ENCODE measurements around the gene FARP1. TPM values are rescaled to one million over a fixed set of nuclear protein-coding genes. Genes with fewer than 3 reads are reported as not detected.

The FARP1 gene
- total RNA-seq, 1 donor from 2014 or later: 289 TPM

DNA sequence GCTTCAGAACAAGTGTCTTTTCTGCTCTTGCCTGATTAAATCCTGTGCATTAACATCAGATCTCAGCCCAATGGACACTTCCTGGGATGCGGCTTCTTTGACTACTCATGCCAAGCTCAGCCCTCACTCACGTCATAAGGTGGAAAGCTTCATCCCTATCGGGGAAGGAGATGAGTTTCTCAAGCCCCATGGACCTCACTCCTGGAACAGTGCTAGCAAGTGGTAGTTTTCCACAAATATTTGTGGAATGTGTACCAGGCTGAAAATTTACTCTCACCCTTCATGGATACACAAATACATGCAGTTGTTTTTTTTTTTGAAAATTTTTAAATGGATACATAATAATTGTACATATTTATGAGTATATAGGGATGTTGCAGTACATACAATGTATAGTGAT is 34.6 kb upstream of the FARP1 start:
- H3K4me1 Mint-ChIP-seq: peaks cover 4% of the 10 kb centered on the region
- H3K9me3 Mint-ChIP-seq: peaks cover 14% of the 10 kb centered on the region
- no peaks in the 10 kb centered on the region for H3K27me3 Mint-ChIP-seq (ENCODE audit: low read depth)
- H3K27ac Mint-ChIP-seq: no peak overlapping the region
- no peak for DNase-seq (ENCODE audit: low spot score in 2 of 2, unreplicated experiment in 2 of 2)
- H3K4me3 Mint-ChIP-seq: no peak overlapping the region
- TF ChIP-seq, protein P1, sequence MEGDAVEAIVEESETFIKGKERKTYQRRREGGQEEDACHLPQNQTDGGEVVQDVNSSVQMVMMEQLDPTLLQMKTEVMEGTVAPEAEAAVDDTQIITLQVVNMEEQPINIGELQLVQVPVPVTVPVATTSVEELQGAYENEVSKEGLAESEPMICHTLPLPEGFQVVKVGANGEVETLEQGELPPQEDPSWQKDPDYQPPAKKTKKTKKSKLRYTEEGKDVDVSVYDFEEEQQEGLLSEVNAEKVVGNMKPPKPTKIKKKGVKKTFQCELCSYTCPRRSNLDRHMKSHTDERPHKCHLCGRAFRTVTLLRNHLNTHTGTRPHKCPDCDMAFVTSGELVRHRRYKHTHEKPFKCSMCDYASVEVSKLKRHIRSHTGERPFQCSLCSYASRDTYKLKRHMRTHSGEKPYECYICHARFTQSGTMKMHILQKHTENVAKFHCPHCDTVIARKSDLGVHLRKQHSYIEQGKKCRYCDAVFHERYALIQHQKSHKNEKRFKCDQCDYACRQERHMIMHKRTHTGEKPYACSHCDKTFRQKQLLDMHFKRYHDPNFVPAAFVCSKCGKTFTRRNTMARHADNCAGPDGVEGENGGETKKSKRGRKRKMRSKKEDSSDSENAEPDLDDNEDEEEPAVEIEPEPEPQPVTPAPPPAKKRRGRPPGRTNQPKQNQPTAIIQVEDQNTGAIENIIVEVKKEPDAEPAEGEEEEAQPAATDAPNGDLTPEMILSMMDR (IDR thresholded peaks at IDR 0.05; ENCODE audit: unreplicated experiment): no peak
- no peaks in the 10 kb centered on the region for H3K36me3 Mint-ChIP-seq

DNA sequence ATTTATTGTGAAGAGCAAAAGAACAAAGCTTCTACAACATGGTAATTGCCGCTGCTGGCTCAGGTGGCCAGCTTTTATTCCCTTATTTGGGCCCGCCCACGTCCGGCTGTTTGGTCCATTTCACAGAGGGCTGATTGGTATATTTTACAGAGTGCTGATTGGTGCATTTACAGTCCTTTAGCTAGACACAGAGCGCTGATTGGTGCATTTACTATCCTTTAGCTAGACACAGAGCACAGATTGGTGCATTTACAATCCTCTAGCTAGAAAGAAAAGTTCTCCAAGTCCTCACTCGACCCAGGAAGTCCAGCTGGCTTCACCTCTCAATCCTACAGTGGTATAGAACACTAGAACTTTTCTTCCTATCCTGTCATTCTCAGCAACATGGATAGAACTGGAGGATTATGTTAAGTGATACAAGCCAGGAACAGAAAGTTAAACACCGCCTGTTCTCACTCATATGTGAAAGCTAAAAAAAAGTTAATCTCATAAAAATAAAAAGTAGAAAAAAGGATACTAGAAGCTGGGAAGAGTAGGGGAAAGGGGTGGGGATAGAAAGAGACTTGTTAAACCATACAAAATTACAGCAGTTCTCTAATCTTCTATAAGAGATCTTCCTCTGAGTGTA is 33.6 kb upstream of the FARP1 start:
- TF ChIP-seq, protein P1 (IDR thresholded peaks at IDR 0.05; ENCODE audit: unreplicated experiment): no peak
- Mint-ChIP-seq H3K27me3 (ENCODE audit: low read depth) (no peaks in the 10 kb centered on the region), H3K9me3 (peaks cover 14% of the 10 kb centered on the region), H3K27ac (no peak overlapping the region), H3K36me3 (no peaks in the 10 kb centered on the region), H3K4me1 (peaks cover 4% of the 10 kb centered on the region), H3K4me3 (no peak overlapping the region)
- no peak for DNase-seq (ENCODE audit: low spot score in 2 of 2, unreplicated experiment in 2 of 2)

DNA sequence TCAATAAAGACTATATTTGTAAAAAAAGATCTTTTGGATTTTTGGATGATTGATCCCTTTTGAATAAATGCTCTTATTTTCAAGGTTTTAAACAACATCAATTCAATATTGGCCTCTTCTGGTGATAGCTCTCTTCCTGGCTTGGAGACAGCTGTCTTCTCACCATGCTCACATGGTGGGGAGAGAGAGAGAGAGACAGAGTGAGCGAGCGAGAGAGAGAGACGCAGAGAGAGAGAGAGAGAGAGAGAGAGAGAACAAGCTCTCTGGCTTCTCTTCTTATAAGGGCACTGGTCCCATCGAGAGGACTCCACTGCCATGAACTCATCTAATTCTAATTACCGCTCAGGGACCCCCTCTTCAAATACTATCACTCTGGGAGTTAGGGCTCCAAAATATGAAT is 32.1 kb upstream of the FARP1 start:
- TF ChIP-seq, protein P1 (IDR thresholded peaks at IDR 0.05; ENCODE audit: unreplicated experiment): no peak
- Mint-ChIP-seq H3K4me1 (peaks cover 4% of the 10 kb centered on the region), H3K4me3 (no peak overlapping the region), H3K27ac (no peak overlapping the region), H3K9me3 (peaks cover 10% of the 10 kb centered on the region), H3K36me3 (no peaks in the 10 kb centered on the region), H3K27me3 (ENCODE audit: low read depth) (no peaks in the 10 kb centered on the region)
- DNase-seq (ENCODE audit: low spot score in 2 of 2, unreplicated experiment in 2 of 2): no peak

DNA sequence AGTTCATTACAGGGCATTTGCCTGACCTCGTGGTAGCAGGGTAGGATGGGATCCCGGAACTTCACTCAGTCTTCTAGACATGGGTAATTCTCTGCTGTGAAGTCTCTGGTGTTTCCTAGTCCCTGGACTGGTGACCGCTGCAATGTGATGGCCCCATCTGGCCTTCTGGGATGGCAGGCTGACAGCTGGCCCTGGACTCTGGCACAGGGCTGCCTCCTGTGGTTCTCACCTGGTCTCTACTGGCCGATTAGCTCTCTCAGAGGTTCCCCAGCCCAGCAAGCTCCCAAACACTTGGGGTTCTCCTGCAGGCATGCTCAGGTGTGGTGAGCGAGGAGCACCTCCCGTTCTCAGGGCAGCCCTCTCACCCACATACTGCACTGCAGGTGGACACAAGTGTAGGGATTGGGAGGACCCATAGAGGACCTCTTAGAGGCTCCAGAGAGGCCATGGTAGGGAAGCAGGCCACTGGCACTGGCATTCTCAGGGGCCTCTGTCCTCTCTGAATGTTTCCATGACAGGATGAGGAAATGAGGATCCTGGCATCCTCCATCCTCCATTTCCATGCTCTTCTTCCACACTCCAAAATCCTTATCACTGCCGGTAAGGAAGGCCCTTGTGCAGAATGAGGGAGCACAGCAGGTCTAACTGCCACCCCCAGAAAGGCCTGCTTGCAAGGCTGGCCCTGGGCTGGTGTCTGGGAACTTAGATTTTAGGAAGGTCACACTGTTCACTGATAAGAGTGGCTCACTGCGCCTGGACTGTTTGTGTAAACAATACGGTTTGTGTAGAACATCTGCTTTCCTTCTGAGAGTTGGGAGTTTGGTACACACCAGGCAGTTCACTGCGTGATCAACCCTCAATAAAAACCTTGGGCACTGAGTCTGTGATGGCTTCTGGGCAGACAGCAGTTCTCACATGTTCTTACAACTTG is 31.5 kb upstream of the FARP1 start:
- Mint-ChIP-seq H3K27me3 (ENCODE audit: low read depth) (no peaks in the 10 kb centered on the region), H3K9me3 (peaks cover 6% of the 10 kb centered on the region), H3K4me3 (no peak overlapping the region), H3K36me3 (no peaks in the 10 kb centered on the region), H3K4me1 (peaks cover 4% of the 10 kb centered on the region), H3K27ac (no peak overlapping the region)
- TF ChIP-seq, protein P1 (IDR thresholded peaks at IDR 0.05; ENCODE audit: unreplicated experiment): no peak
- no peak for DNase-seq (ENCODE audit: low spot score in 2 of 2, unreplicated experiment in 2 of 2)

DNA sequence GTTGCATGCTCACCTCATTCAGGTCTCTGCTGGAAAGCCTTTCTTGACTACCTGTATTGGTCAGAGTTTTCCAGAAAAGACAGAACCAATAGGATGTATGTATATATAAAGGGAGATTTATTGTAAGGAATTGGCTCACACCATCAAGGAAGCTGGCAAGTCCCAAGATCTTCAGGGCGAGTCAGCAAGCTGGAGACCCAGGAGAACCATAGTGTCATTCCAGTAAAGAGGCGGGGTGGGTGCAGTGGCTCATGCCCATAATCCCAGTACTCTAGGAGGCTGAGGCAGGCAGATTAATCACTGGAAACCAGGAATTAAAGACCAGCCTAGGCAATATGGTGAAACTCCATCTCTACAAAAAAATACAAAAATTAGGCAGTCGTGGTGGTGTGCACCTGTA is 30.4 kb upstream of the FARP1 start:
- Mint-ChIP-seq H3K4me3 (no peak overlapping the region), H3K9me3 (no peaks in the 10 kb centered on the region), H3K36me3 (no peaks in the 10 kb centered on the region), H3K4me1 (peaks cover 4% of the 10 kb centered on the region), H3K27me3 (ENCODE audit: low read depth) (no peaks in the 10 kb centered on the region), H3K27ac (no peak overlapping the region)
- DNase-seq (ENCODE audit: low spot score in 2 of 2, unreplicated experiment in 2 of 2): no peak
- TF ChIP-seq, protein P1 (IDR thresholded peaks at IDR 0.05; ENCODE audit: unreplicated experiment): no peak

All from mesothelial cell of epicardium (in vitro differentiated cells).